Panc1 (cell line): ENCODE measurements around the gene DESI1. TPM values are rescaled to one million over a fixed set of nuclear protein-coding genes. Genes with fewer than 3 reads are reported as not detected.
"Not testable (repeated sequence)": the region's sequence is repeated elsewhere in the genome, so short reads cannot be mapped to it uniquely, and the experiment has no call there.

Experiments
- ATAC-seq: fragments of 200-7000 bp; cut with Tn5 transposase; 2 replicates; pipeline ENCODE4 v1.9.1; 2020; ENCODE audit warnings: mild to moderate bottlenecking, moderate library complexity
- BruUV-seq: library from RNA; stranded (reverse); fragments of 400-500 nt; replicated peaks from 2 replicates; lab custom pipeline; 2021; lab: Mats Ljungman, UMichigan
- CTCF ChIA-PET: fragments of 300-600 bp; sonication (Branson Sonifier 250); formaldehyde crosslinking; loops from one replicate; lab custom pipeline; 2022; ENCODE audit warnings: antibody characterized with exemption; lab: Charles Lee
- POLR2A ChIA-PET: fragments of 300-600 bp; sonication (Branson Sonifier 250); formaldehyde crosslinking; loops from one replicate; lab custom pipeline; 2022; ENCODE audit warnings: antibody characterized with exemption; lab: Charles Lee
- DNase-seq: peaks from one replicate; pipeline ENCODE4 v3.0.0-alpha.2; 2010; ENCODE audit warnings: low read depth, low spot score
- H3K27ac ChIP-seq: 2 replicates; pipeline ENCODE4 v1.5.1; 2011; ENCODE audit warnings: mild to moderate bottlenecking, low read length, inconsistent platforms
- H3K27me3 ChIP-seq: fragments of 200-500 bp; sonication (Bioruptor generic); 2 replicates; pipeline ENCODE4 v1.6.0; 2014; ENCODE audit warnings: low read length, inconsistent platforms; ENCODE audit not compliant: control insufficient read depth, insufficient read depth
- H3K36me3 ChIP-seq: fragments of 200-500 bp; sonication (Bioruptor generic); 2 replicates; pipeline ENCODE4 v1.5.1; 2014; ENCODE audit warnings: inconsistent platforms, mild to moderate bottlenecking, low read length, moderate library complexity; ENCODE audit not compliant: control insufficient read depth, insufficient read depth
- H3K4me1 ChIP-seq: 2 replicates; pipeline ENCODE4 v1.5.1; 2011; ENCODE audit warnings: inconsistent platforms, mild to moderate bottlenecking, low read length, moderate library complexity; ENCODE audit not compliant: control insufficient read depth, insufficient read depth
- H3K4me3 ChIP-seq, 2 experiments: 2 replicates each; pipeline ENCODE4 v1.5.1; 2011 to 2012; ENCODE audit warnings: low read depth in 2 of 2, low read length in 2 of 2, mild to moderate bottlenecking in 2 of 2, inconsistent platforms in 1 of 2, moderate library complexity in 1 of 2
- H3K9me3 ChIP-seq: fragments of 200-500 bp; sonication (Bioruptor generic); 2 replicates; pipeline ENCODE4 v1.5.1; 2014; ENCODE audit warnings: low read depth, mild to moderate bottlenecking, inconsistent platforms, low read length, moderate library complexity; ENCODE audit not compliant: control insufficient read depth, insufficient read depth
- POLR2AphosphoS5 ChIP-seq: IDR thresholded peaks from 2 replicates; pipeline ENCODE4 v1.6.1; 2012; ENCODE audit warnings: mild to moderate bottlenecking, low read depth, low read length, moderate library complexity
- SIN3A ChIP-seq: IDR thresholded peaks from 2 replicates; pipeline ENCODE4 v1.6.1; 2012; ENCODE audit warnings: low read depth, mild to moderate bottlenecking, low read length, moderate library complexity, borderline replicate concordance; ENCODE audit not compliant: insufficient read depth
- TCF7L2 ChIP-seq: IDR thresholded peaks from 2 replicates; pipeline ENCODE4 v1.6.1; 2011; ENCODE audit warnings: mild to moderate bottlenecking, low read depth, low read length, inconsistent platforms
- in situ Hi-C: cut with HindIII; loops from 2 replicates; pipeline ENCODE4 v1.10.0; 2016; ENCODE audit warnings: low sequenced_read_pairs, low pct_unique_long_range_greater_than_20kb
- intact Hi-C: fragments of 100-400 bp; cut with micrococcal nuclease; formaldehyde crosslinking; loops from one replicate; pipeline ENCODE4 v1.10.0; 2022; ENCODE audit not compliant: unreplicated experiment
- total RNA-seq: library from RNA; stranded (reverse); gene quantifications from one replicate; pipeline ENCODE4 v1.2.1, GENCODE V29; 2021; ENCODE audit not compliant: unreplicated experiment
- TF ChIP-seq, protein P1 (sequence below): fragments of 450-650 bp; IDR thresholded peaks from 2 replicates; pipeline ENCODE4 v1.5.1; 2017; ENCODE audit warnings: mild to moderate bottlenecking
- TF ChIP-seq, protein P2 (sequence below), 2 experiments: IDR thresholded peaks; 2 replicates each; pipeline ENCODE4 v1.6.1; 2011 to 2012; ENCODE audit warnings: low read depth in 2 of 2, control low read depth in 1 of 2, low read length in 1 of 2, mild to moderate bottlenecking in 1 of 2, moderate library complexity in 1 of 2; ENCODE audit not compliant: insufficient read depth in 1 of 2

Gene DESI1
- total RNA-seq, 1 experiment from 2014 or later = 33.5 TPM

- BruUV-seq = no TSS peak
- ChIA-PET POLR2A (no interaction called here), CTCF (no interaction called here)
- ATAC-seq = no peak
- Histone ChIP-seq H3K9me3 (no peaks in the 10 kb centered on the region), H3K4me3 (no peak overlapping the region), H3K27ac (no peak overlapping the region), H3K27me3 (no peaks in the 10 kb centered on the region), H3K4me1 (no peaks in the 10 kb centered on the region; the same call in 1 of the 2 replicates), H3K36me3 (no peaks in the 10 kb centered on the region)
- no peak for DNase-seq
- intact Hi-C loops (no loop called here), in situ Hi-C loops (no loop called here)
- TF ChIP-seq, protein P1, sequence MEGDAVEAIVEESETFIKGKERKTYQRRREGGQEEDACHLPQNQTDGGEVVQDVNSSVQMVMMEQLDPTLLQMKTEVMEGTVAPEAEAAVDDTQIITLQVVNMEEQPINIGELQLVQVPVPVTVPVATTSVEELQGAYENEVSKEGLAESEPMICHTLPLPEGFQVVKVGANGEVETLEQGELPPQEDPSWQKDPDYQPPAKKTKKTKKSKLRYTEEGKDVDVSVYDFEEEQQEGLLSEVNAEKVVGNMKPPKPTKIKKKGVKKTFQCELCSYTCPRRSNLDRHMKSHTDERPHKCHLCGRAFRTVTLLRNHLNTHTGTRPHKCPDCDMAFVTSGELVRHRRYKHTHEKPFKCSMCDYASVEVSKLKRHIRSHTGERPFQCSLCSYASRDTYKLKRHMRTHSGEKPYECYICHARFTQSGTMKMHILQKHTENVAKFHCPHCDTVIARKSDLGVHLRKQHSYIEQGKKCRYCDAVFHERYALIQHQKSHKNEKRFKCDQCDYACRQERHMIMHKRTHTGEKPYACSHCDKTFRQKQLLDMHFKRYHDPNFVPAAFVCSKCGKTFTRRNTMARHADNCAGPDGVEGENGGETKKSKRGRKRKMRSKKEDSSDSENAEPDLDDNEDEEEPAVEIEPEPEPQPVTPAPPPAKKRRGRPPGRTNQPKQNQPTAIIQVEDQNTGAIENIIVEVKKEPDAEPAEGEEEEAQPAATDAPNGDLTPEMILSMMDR = no peak
- TF ChIP-seq POLR2AphosphoS5 (no peak), TCF7L2 (no peak), SIN3A (no peak)
- TF ChIP-seq, protein P2, sequence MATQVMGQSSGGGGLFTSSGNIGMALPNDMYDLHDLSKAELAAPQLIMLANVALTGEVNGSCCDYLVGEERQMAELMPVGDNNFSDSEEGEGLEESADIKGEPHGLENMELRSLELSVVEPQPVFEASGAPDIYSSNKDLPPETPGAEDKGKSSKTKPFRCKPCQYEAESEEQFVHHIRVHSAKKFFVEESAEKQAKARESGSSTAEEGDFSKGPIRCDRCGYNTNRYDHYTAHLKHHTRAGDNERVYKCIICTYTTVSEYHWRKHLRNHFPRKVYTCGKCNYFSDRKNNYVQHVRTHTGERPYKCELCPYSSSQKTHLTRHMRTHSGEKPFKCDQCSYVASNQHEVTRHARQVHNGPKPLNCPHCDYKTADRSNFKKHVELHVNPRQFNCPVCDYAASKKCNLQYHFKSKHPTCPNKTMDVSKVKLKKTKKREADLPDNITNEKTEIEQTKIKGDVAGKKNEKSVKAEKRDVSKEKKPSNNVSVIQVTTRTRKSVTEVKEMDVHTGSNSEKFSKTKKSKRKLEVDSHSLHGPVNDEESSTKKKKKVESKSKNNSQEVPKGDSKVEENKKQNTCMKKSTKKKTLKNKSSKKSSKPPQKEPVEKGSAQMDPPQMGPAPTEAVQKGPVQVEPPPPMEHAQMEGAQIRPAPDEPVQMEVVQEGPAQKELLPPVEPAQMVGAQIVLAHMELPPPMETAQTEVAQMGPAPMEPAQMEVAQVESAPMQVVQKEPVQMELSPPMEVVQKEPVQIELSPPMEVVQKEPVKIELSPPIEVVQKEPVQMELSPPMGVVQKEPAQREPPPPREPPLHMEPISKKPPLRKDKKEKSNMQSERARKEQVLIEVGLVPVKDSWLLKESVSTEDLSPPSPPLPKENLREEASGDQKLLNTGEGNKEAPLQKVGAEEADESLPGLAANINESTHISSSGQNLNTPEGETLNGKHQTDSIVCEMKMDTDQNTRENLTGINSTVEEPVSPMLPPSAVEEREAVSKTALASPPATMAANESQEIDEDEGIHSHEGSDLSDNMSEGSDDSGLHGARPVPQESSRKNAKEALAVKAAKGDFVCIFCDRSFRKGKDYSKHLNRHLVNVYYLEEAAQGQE (IDR thresholded peaks at IDR 0.05; ENCODE audit: insufficient read depth in 1 of 2, low read depth in 2 of 2, low read length in 1 of 2) = no peak
Measured at GRCh38 chr22:41574847-41575381, 45.9 kb downstream of the DESI1 start.

DNA sequence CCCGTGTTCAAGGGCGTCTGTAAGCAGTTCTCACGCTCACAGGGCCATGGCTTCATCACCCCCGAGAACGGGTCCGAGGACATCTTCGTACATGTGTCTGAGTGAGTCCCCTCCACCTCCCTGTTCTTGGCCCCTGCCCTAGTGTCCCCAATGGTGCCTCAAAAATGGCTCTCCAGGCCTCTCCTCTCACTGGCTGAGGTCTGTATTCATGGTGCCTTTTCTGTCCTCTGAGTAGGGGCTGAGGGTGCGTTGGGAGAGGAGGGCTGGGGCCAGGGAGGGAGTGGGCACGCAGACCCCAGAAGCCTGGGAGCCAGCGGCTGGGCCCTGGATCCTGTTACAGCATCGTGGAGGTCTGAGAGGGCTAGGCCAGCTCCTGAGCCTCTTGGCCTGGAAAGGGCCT lies 47.2 kb downstream of the DESI1 start:
- no TSS peak for BruUV-seq
- in situ Hi-C loops = no loop called here
- DNase-seq (no peak), ATAC-seq (no peak)
- no peak overlapping the region for H3K4me3 ChIP-seq
- H3K27ac ChIP-seq = no peak overlapping the region
- no peaks in the 10 kb centered on the region for H3K27me3 ChIP-seq
- no peaks in the 10 kb centered on the region; the same call in 1 of the 2 replicates for H3K4me1 ChIP-seq
- intact Hi-C loops = no loop called here
- no peaks in the 10 kb centered on the region for H3K9me3 ChIP-seq
- CTCF ChIA-PET = no interaction called here
- POLR2A ChIA-PET = no interaction called here
- no peak for TF ChIP-seq SIN3A
- TF ChIP-seq, protein P2 (IDR thresholded peaks at IDR 0.05; ENCODE audit: insufficient read depth in 1 of 2, low read depth in 2 of 2, low read length in 1 of 2) = no peak
- no peak for TF ChIP-seq POLR2AphosphoS5
- TF ChIP-seq TCF7L2 = no peak
- TF ChIP-seq, protein P1 = no peak
- no peaks in the 10 kb centered on the region for H3K36me3 ChIP-seq

GRCh38 chr22:41572305-41572704 lies 48.5 kb downstream of the DESI1 start:
- H3K9me3 ChIP-seq, BruUV-seq, DNase-seq, H3K27me3 ChIP-seq, CTCF ChIA-PET, H3K4me3 ChIP-seq, H3K36me3 ChIP-seq, intact Hi-C loops, ATAC-seq, in situ Hi-C loops, H3K4me1 ChIP-seq, H3K27ac ChIP-seq: not testable (repeated sequence)
- POLR2A ChIA-PET = interaction anchor here (1.1 kb wide), 1 partner anchor 17 kb away, joined by 5 read pairs; the partner anchor contains the start of gene PMM1
